AG10803 (cell line): ENCODE data around the gene LDB3.

Experiments
- DNase-seq: peaks from one replicate; pipeline ENCODE4 v3.0.0; 2010; ENCODE audit warnings: low read depth
- H3K4me3 ChIP-seq: 2 replicates; pipeline ENCODE4 v1.5.1; 2011; ENCODE audit warnings: mild to moderate bottlenecking, low read length, control low read depth
- TF ChIP-seq, protein P1 (sequence below): conservative IDR thresholded peaks from 2 replicates; pipeline ENCODE4 v1.5.1; 2011; ENCODE audit warnings: mild to moderate bottlenecking, low read length, control low read depth, inconsistent platforms

The LDB3 gene

GRCh38 chr10:86668297-86669165 is at the start of gene LDB3:
Gene LDB3 (plus strand): TSS chr10:86668511. CDS start chr10:86668692, 181 bp downstream.
- TF ChIP-seq, protein P1, sequence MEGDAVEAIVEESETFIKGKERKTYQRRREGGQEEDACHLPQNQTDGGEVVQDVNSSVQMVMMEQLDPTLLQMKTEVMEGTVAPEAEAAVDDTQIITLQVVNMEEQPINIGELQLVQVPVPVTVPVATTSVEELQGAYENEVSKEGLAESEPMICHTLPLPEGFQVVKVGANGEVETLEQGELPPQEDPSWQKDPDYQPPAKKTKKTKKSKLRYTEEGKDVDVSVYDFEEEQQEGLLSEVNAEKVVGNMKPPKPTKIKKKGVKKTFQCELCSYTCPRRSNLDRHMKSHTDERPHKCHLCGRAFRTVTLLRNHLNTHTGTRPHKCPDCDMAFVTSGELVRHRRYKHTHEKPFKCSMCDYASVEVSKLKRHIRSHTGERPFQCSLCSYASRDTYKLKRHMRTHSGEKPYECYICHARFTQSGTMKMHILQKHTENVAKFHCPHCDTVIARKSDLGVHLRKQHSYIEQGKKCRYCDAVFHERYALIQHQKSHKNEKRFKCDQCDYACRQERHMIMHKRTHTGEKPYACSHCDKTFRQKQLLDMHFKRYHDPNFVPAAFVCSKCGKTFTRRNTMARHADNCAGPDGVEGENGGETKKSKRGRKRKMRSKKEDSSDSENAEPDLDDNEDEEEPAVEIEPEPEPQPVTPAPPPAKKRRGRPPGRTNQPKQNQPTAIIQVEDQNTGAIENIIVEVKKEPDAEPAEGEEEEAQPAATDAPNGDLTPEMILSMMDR: no peak
- no peak within 1 kb of the TSS for H3K4me3 ChIP-seq
- DNase-seq: no peak

GRCh38 chr10:86628311-86628710 is 40.0 kb upstream of the LDB3 start:
- no peak overlapping the region for H3K4me3 ChIP-seq
- TF ChIP-seq, protein P1: no peak
- DNase-seq: no peak

DNA sequence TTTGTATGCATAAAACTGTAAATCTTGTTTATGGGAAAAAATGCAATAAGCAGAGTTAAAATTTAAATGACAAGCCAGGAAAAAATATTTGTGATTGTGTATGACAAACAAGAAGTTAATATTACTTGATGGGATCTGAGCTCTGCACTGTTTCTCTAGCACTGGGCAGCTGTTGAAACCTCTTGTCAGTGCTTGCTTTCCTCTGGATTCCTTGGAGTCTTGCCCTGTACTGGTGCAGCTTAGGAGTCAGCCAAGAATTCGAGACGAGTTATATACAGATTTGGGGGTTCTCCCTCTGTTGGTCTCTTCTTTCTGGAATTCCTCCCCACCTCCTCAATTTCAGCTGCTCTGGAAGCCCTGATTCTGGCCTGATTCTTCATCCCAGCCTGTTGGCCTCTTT is 38.2 kb upstream of the LDB3 start:
- TF ChIP-seq, protein P1: no peak
- DNase-seq: peak; percentile 42
- no peak overlapping the region for H3K4me3 ChIP-seq

DNA sequence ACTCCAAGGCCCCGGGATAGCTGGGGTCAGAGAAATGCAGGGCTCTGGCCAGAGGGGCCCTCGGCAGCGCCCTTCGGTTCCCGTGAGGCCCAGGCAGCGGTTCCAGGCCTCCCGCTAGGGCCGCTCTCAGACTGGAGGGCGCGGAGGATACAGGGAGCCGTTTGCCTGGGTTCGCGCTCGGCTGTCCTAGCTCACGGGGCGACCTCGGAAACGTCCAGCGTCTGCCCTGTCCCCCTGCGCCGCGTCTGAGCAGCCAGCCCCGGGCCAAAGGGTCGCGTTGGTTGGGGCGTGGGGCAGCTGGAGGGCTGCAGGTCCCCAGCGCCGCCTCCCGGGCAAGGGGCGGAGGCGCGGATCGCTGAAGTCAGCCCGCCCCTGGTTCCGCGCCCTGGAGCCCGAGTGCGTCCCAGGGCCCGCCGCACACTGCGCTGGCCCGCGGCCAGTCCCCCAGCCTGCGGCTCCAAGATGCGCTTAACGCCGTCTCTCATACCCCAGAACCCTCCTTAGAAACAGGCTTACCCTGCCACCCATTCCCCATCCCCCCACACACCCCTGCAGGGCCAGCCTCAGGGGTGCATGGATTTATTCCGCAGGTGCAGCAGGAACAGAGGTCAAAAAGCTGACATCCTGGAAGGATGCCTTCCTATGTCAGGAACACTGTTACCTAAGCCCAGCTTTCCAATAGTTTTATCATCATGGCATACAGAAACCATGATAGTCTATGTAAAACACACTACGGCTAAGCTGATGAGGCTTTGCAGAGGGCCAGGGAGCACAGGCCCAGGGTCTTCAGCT is 36.1 kb upstream of the LDB3 start:
- H3K4me3 ChIP-seq: peak overlapping the region; percentile 46
- TF ChIP-seq, protein P1: no peak; the same call in none of the 2 replicates
- peak; percentile 26 for DNase-seq

GRCh38 chr10:86632951-86633350 is 35.4 kb upstream of the LDB3 start:
- TF ChIP-seq, protein P1: no peak
- DNase-seq: no peak
- no peak overlapping the region for H3K4me3 ChIP-seq

DNA sequence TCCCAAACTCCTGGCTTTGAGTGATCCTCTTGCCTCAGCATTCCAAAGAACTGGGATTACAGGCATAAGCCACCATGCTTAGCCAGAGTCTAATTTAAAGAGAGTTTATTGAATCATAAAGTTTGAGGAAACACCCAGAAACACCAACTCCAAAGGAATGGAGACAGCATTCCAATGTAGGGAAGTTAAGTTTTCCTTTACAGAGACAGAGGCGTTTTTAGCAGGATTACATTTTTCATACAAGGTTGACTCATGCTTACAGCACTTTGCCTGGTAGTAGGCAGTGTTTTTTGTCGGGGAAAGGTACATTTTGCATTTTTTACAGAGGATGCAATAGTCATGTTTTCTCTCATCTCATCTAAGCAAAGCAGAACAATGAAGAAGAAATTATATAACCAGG is 32.9 kb upstream of the LDB3 start:
- peak; percentile 90 for DNase-seq
- TF ChIP-seq, protein P1: no peak
- H3K4me3 ChIP-seq: no peak overlapping the region
